Frontal cortex (tissue), 4 donors: ENCODE data around the gene VAMP2. TPM values are rescaled to one million over a fixed set of nuclear protein-coding genes. Genes with fewer than 3 reads are reported as not detected.
"Not testable (repeated sequence)": the region's sequence is repeated elsewhere in the genome, so short reads cannot be mapped to it uniquely, and the experiment has no call there.

Experiments used
- DNase-seq, 2 donors: peaks; one replicate each; pipeline ENCODE4 v3.0.0; 2012; ENCODE audit warnings: low spot score in 2 of 2
- FAIRE-seq: peaks from 2 replicates; lab custom pipeline; 2012; peaks lifted over from hg19 to GRCh38; lab: Jason Lieb, UNC
- total RNA-seq: library from RNA; depleted of rRNA; stranded (reverse); fragments of >200 nt; gene quantifications from one replicate; pipeline ENCODE4 v1.2.3, GENCODE V29; 2014
- donor health status: control.
- donor health status: control.
- donor health status: control.

VAMP2 gene
- total RNA-seq, 1 donor from 2014 or later: 23.6 TPM

DNA sequence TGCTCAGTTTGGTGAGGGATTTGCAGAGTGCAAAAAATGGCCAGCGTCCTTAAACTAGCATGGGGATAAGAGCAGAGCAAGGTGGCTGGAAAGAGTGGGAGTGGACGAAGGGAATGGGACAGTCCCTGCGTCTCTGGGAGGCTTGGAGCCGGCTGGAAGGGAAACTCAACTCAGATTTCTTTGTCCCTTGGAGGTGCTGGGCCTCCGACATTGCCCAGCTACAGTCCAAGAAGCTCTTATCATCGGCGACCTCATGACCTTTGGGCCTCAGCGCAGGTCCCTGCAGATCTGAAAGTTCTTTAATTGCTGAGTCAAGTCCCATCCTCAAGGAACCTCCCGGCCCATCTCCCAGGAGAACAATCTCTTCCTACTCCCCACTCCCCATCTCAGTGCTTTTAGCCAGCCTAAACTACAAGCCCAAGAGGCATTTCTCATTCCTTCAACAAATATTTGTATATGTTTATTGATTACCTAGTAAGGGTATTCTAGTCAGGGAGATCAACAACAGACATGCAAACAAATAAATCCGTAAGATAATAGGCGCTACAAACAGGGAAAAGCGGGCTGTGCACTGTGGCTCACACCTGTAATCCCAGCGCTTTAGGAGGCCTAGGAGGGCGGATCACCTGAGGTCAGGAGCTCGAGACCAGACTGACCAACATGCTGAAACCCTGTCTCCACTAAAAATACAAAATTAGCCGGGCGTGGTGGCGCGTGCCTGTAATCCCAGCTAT, 14.4 kb upstream of the VAMP2 start:
- no peak for FAIRE-seq
- no peak for DNase-seq

DNA sequence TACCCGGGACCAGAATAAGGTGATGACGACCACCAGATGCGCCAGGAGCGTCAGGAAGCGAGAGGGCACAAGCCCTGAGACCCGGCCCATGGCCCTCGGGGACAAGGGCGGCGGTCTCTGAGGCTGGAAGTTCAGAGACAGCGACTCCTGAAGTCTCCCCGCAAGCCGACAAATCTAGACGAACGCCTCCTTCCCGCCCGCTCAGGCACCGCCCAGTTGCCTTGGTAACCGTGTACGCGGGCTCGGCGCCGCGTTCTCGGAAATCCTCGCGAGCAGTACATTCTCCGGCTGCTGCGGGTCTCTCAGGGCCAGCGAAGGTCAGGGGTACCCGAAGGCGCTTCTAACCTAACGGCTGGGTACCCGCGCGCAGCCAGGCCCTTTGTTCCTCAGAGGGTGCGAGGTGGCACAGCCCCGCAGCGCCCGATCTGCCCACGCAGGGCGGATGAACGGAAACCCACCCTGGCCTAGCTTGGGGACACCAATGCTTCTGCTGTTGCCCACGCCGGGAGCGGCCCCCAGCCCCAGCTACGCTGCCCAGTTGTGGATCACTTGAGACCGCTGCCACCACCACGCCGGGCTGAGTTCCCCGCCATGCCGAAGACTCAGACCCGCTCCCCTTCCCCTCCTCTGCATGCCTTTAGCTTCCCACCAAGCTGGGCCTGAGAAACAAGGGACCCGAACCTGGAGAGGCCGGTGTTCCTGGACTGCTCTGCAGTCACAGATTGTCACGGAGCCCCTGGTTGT, 13.6 kb upstream of the VAMP2 start, which contains the start of gene TMEM107:
Gene TMEM107 (minus strand): TSS at position 184 of the 744 bp plus-strand sequence. CDS start 94 bp downstream, at position 90.
- FAIRE-seq (no peak), DNase-seq (peak in 1 of 2 donors; percentile 82)

DNA sequence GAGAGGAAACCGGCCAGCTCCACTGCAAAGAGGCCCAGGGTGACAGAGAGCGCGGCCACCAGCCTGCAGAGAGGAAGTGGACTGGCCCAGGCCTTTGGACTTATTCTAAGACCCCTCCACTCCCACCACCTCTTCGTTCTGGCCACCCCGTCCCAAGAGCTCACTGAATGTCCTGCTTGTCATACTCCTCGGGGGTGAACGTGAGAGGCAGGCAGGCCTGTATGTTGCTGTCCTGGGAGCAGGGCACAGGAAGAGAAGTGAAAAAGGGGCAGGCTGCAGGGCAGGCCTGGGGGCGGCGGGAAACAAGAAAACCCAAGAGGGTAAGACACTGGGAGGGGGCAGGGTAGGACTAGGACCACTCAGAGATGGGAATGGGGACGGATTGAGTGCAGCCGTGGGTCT, 13.0 kb upstream of the VAMP2 start:
- FAIRE-seq (no peak), DNase-seq (no peak)

DNA sequence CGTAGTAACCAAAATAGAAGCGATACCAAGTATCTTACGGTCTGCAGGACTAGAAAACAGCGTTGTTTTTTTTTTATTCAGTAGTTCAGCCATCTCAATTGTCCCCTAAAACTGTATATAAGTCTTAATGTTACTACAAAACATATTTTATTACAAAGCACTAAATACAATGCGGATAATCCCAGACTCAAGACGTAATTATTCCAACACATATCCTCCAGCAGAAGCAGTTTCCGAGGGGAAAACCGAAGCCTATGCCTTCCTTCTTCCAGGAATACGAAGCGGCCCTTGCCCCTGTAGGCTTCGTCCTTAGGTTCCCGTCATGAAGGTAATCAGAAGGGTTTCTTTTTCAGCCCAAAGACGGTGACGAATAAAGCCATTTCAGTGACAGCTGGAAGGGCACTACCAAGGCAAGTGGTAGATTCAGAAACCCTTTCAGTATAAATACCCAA, 11.1 kb upstream of the VAMP2 start:
- DNase-seq: no peak
- no peak for FAIRE-seq

DNA sequence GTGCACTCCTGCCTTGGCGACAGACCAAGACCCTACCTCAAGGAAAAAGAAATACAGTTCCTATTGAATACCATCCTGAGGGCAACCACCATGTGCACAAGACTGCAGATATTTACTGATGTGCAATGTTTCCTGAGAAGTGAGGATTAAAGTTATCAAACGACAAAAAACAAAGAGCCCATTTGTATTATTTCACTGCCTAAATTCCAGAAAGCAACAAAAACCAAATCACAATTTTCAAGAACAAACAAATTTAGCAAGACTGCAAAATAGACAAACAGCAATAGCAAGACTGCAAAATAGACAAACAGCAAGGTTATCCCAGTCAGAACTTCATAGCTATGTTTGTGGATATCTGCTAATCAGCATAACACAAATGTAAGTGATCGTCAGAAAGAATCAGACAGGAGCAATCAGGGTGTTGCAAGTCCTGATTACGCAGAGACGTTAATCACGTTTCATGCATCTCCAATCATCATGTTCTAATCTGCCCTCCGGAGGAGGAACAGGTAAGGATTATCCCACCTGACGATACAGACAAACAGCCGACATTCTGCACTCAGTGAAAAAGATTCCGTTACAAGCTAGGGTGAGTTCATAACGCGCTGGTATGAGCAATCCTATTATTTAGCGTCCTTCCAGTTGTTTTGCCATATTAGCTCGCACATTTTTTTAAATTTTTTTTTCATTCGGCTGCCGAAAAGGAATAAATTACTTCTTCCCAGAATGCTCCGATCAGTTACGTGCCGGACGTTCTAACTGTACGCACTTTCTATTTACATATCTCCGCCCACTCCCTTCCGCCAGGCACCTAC, 10.5 kb upstream of the VAMP2 start:
- peak; percentile 50 for FAIRE-seq
- peak; percentile 84 to 85 for DNase-seq

DNA sequence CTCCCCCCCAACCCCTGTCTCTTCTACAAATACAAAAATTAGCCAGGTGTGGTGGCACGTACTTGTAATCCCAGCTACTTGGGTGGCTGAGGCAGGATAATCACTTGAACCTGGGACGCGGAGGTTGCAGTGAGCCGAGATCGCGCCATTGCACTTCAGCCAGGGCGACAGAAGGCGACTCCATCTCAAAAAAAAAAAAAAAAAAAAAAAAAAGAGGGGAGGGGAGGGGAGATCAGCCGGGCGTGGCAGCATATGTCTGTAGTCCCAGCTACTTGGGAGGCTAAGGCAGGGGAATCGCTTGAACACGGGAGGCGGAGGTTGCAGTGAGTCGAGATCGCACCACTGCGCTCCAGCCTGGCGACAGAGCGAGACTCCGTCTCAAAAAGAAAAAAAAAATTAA, 7.4 kb upstream of the VAMP2 start:
- not testable (repeated sequence) for DNase-seq, FAIRE-seq

DNA sequence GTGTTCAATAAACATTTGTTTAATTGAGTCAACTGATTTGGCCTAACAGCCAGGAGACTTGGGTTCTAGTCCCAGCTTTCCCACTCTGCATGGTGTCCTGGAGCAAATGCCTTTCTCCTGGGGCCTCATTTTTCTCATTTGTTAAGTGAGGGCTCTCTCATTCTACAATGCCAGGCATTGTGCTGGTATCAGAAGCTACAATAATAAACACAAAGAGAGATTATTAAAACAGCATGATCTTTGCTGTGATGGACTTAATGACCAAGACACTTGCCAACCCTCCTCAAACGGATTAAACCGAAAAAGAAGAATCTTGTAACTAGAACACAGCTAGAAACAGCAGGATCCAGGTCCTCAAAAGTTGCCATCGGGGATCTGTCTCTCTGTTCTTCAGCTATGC, 4.8 kb upstream of the VAMP2 start:
- DNase-seq (no peak), FAIRE-seq (no peak)

DNA sequence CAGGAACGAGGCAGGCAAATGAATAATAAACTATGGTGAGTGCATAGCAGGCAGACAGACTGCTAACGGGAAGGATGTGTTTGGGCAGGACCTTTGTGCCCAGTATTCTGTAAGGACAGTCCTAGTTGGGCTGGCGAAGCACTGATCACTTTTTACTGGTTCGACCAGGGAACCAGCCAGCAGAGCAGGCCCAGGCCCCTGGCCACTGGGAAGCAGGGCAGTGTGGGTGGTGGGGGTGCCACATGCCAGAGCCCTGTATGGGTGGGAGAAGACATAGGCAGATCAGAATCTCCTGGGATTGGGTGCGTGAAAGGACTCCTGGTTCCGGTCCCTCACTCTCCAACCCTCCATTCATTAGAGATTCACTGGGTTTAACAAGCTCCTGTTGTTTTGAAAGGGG, 4.0 kb upstream of the VAMP2 start:
- DNase-seq (no peak), FAIRE-seq (no peak)

DNA sequence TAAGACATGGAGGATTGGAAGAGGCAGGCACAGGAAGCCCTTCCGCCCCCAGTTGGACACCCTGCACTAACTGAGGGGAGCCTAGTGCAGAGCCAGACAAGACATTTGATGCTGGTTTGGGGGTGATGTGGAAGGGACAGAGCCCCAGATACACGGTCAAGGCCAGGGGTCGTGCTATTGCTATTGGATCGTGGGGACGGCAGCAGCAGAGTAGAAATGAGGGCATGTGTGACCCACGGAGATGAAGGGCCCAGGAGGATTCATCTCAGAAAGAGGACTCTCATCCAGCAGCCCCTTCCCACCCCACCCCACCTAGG, 2.0 kb upstream of the VAMP2 start:
- DNase-seq (no peak), FAIRE-seq (no peak)

DNA sequence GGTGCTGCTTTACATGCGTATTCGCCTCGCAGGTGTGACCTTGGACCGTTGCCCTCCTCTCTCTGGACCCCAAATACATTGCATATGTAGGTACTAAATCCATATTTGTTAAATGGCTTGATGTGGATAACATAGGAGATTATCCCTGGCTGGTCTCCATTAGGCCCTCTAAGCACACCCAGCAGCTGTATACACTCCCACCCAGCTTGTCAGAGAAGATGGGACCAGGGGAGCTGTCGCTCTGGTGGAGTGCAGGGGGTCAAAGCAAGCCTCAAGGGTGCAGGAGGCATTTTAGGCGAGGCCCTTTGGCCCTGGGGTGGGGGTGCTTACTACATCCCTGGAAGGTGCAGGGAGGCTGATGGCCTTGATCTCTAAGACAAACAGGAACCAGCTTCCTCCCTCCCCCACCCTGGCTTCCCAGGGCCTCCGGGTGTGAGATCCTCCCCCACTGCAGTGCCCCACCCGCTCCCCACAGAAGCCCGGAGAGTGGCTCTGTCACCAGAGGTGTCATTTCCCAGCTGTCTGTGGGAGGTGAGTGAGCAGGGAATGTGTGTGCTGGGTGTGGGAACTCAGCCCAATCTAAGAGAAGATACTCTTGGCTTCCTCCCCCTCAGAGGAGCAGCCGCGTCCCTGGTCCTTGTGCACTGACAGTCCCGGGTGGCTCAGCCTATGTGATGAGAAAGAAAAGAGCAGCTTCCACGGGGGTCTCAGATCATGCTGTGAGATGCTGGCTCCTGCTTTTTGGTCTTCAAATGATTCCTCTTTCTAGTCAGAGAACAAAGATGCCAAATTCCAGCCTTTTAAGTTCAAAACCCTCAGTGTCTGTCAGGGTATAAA, 1.4 kb upstream of the VAMP2 start:
- FAIRE-seq (no peak), DNase-seq (peak in 1 of 2 donors; percentile 69)

DNA sequence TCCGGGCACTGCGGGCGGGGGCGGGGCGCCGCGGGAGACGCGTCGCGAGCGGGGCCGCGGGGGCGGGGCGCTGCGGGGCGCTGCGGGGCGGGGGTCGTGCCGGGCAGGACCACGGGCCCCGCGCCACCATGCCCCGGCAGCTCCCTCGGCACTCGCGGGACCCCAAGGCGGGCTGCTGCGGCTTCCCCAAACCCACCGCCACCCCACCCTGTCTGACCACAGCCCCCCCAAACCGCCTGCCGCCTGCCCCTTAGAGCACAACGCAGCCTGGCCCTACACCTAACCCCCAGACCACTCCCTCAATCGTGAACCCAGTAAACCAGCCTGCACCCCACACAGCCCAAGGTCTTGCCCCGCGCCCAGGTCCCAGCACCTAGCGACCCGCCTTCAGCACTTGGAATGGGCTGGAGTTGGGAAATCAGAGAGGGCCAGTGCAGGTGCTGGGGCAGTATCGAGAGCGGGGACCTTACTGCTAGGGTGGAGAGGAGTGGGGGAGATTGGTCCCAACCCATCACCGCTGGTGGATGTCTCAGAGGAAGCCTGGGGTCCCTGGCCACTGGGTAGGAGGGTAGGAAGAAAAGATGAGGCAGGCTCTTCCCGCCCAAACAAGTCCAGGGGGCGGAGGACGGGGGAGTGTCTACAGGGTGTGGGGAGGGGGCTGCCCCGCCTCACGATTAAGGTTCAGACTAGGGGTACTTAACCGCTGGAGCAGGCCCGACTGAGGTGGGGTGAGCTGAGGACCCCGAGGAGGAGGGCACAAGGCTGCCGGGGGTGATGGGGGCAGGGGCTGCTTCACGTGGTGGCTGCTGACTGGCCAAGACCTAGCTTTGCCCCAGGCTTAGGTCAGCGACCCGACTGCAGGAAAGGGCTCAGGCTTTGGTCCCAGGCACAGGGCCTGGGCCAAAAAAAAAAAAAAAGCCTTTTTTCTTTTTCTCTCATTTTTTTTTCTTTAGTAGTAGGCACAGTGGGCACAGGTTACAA, 539 bp upstream of the VAMP2 start:
- FAIRE-seq (no peak), DNase-seq (peak in 1 of 2 donors; percentile 55)

DNA sequence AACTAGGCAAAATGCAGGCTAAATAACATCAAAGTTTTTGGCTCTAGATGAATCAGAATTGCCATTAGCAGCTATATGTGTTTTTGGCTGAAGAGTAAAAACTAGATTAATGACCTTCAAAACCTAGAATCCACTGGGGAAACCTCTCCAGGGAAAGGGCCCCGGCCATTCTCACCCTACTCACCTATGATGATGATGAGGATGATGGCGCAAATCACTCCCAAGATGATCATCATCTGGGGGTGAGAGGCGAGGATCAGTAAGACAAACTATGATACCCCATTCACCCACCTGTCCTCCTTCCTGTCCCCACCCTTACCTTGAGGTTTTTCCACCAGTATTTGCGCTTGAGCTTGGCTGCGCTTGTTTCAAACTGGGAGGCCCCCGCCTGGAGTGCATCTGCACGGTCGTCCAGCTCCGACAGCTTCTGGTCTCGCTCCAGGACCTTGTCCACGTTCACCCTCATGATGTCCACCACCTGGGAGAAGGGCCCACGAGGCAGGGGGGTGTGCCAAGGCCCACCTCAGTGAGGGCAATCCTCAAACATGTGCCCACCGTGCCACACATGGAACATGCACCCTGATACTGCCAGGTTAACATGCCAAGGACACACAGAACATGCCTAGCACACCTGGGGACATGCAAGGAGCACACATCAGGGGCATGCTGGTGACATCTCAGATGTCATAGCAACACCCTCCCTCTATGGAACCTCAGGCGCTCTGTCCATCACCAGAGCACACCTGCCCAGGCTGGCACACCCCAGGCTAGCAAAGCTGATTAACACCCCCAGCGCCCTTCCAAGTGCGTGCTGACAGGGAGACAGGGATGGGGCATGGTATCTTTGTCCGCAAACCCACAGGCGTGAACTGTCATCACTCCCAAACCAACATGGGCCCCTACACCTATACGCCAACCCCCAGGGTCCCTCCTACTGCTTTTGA, 1.2 kb downstream of the VAMP2 start:
- DNase-seq (no peak), FAIRE-seq (no peak)

DNA sequence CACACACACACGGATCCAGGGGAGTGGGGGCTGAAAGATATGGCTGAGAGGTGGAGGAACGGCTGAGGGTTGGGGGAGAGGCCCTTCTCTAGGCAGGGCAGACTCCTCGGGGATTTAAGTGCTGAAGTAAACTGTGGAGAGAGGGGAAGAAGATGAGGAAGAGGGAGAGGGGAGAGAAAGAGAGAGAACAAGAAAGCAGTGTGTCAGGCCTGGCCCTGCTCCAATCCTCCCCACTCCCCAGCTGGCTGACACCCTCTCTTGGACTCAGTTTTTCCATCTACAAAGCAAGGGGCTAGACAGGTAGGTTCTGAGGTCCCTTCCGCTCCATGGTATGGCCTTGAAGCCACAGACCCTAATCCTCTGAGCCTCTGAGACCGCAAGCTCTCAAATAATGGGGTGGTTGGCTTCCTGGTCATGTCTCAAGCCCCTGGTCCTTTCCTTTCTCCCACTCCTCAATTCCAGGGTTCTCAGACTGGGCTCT, 2.0 kb downstream of the VAMP2 start:
- no peak for FAIRE-seq

DNA sequence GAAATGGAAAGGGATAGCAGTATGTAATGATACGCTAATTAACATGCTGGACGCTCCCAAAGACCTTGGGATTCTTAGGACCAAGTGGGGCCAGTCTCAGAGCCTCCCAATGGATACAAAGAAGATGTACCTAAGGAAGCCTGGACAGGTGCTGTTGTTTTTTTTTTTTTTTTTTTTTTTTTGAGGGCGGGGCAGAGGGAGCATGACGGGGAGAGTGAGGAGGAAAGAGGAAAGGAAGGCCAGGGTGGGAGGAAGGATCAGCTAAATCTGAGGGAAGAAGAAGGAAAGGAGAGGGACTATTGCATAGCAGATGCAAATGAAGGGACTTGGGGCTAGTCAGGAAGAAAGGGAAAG, 2.5 kb downstream of the VAMP2 start:
- DNase-seq (no peak), FAIRE-seq (no peak)

More for the DNA sequence above, 2.0 kb downstream of the VAMP2 start:
- no peak for DNase-seq

DNA sequence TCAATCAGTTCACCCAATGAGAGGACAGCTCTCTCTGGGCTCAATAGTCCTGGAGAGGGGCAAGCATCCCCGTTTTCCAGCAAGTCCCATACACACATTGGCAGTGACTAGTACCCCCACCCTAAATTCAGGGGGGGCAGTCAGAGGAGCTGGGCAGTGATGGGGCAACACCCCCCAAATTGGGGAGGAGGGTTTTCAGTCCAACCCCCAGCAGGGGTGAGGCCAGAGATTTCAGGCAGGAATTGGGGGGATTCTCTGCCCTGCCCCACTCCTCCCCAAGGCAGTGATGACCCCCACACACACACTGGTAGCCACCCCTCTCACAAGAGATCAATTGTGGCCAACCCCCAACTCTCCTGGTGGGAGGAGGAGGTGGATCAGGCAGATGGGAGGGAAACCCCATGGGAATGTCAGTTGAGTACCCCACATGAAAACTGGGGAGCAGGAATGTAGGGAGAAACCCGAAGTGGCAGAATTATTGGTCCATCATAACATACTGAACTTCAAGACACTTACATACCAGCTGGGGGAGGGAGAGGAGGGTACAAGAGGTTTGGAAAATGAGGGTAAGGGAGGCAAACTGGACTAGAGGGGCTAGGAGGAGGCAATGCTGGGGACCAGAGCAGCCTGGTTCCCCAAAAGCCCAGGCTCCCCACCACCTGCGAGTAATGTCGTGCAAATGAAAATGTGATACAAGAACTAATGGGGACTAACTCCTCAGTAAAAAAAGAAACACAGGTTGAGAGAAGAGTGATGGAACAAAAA, 3.1 kb downstream of the VAMP2 start:
- FAIRE-seq (no peak), DNase-seq (no peak)

DNA sequence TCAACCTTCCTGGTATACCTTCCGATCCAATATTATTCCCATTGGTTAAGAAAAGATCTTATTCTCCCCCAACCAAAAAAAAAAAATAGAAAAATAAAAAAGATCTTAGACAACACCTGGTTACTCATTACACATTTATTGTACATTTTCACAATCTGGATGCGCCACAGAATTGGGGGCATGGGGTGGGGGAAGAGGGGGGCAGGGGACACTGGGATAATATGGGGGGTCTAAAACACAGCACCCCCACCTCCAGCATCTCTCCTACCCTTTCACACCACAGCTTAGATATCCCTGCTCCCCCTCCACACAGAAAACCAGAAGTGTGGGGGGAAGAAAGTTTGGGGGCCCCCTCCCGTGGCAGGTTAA, 3.7 kb downstream of the VAMP2 start:
- no peak for FAIRE-seq
- no peak for DNase-seq
